Measurements from ENCODE around the gene VWDE.
"Not testable (repeated sequence)": the region's sequence is repeated elsewhere in the genome, so short reads cannot be mapped to it uniquely, and the experiment has no call there.

VWDE gene

GRCh38 chr7:12410523-12410922 is 6.9 kb upstream of the VWDE start:
- no peak overlapping the region for H3K23ac ChIP-seq (ENCODE audit: low read length)
- H3K4me3 ChIP-seq (ENCODE audit: low read depth, low read length), result no peak overlapping the region
- no peak overlapping the region for H3K27ac ChIP-seq (ENCODE audit: low read depth, low read length)
- H3K79me2 ChIP-seq (ENCODE audit: control insufficient read depth, insufficient read depth, low read length, poor library complexity), result no peaks in the 10 kb centered on the region
- H3K18ac ChIP-seq (ENCODE audit: low read length), result no peak overlapping the region
- H3K9ac ChIP-seq (ENCODE audit: low read length), result no peak overlapping the region
- H3K4me2 ChIP-seq (ENCODE audit: low read length), result no peak overlapping the region
- H4K12ac ChIP-seq (ENCODE audit: low read depth, low read length), result no peak overlapping the region
- no peak overlapping the region for H2BK5ac ChIP-seq (ENCODE audit: low read depth, low read length, poor library complexity)
- H4K8ac ChIP-seq (ENCODE audit: low read depth, low read length), result no peak overlapping the region
- no peak overlapping the region for H2BK12ac ChIP-seq (ENCODE audit: low read length)
- H2BK120ac ChIP-seq (ENCODE audit: insufficient read depth, low read length, poor library complexity), result no peak overlapping the region
- no peaks in the 10 kb centered on the region for H3K27me3 ChIP-seq (ENCODE audit: insufficient read depth, low read length)
- no peak overlapping the region for H2AK5ac ChIP-seq (ENCODE audit: low read length)
- no peak overlapping the region for H3K14ac ChIP-seq (ENCODE audit: low read length)
- H3K4me1 ChIP-seq (ENCODE audit: control insufficient read depth in 1 of 2, insufficient read depth in 2 of 2, low read length in 2 of 2), result no peaks in the 10 kb centered on the region
- H2AFZ ChIP-seq (ENCODE audit: insufficient read depth, low read length, poor library complexity), result no peak overlapping the region
- H3K36me3 ChIP-seq (ENCODE audit: control insufficient read depth in 1 of 2, insufficient read depth in 2 of 2, low read length in 2 of 2), result no peaks in the 10 kb centered on the region
- H3K4ac ChIP-seq (ENCODE audit: low read depth, low read length), result no peak overlapping the region
- no peak for DNase-seq
- no peaks in the 10 kb centered on the region for H3K9me3 ChIP-seq (ENCODE audit: insufficient read depth, low read depth, low read length)
- H3K79me1 ChIP-seq (ENCODE audit: low read length), result no peaks in the 10 kb centered on the region
- no peak overlapping the region for H4K91ac ChIP-seq (ENCODE audit: low read depth, low read length)

- no peak overlapping the region for H4K91ac ChIP-seq (ENCODE audit: low read depth, low read length)
- no peaks in the 10 kb centered on the region for H3K9me3 ChIP-seq (ENCODE audit: insufficient read depth, low read depth, low read length)
- H3K79me2 ChIP-seq (ENCODE audit: control insufficient read depth, insufficient read depth, low read length, poor library complexity), result no peaks in the 10 kb centered on the region
- H2AK5ac ChIP-seq (ENCODE audit: low read length), result no peak overlapping the region
- H2BK5ac ChIP-seq (ENCODE audit: low read depth, low read length, poor library complexity), result no peak overlapping the region
- WGBS (ENCODE audit: extremely low coverage, insufficient coverage, insufficient read length), result no CpG with 5 or more reads among the region's 4 CpGs
- no peak overlapping the region for H3K14ac ChIP-seq (ENCODE audit: low read length)
- no peak overlapping the region for H4K12ac ChIP-seq (ENCODE audit: low read depth, low read length)
- no peak overlapping the region for H2AFZ ChIP-seq (ENCODE audit: insufficient read depth, low read length, poor library complexity)
- DNase-seq, result no peak
- H2BK120ac ChIP-seq (ENCODE audit: insufficient read depth, low read length, poor library complexity), result no peak overlapping the region
- no peaks in the 10 kb centered on the region for H3K4me1 ChIP-seq (ENCODE audit: control insufficient read depth in 1 of 2, insufficient read depth in 2 of 2, low read length in 2 of 2)
- H3K27me3 ChIP-seq (ENCODE audit: insufficient read depth, low read length), result no peaks in the 10 kb centered on the region
- H3K18ac ChIP-seq (ENCODE audit: low read length), result no peak overlapping the region
- no peak overlapping the region for H3K23ac ChIP-seq (ENCODE audit: low read length)
- H3K9ac ChIP-seq (ENCODE audit: low read length), result no peak overlapping the region
- H3K4me2 ChIP-seq (ENCODE audit: low read length), result no peak overlapping the region
- no peak overlapping the region for H2BK12ac ChIP-seq (ENCODE audit: low read length)
- no peak overlapping the region for H3K4ac ChIP-seq (ENCODE audit: low read depth, low read length)
- no peak overlapping the region for H3K27ac ChIP-seq (ENCODE audit: low read depth, low read length)
- no peaks in the 10 kb centered on the region for H3K79me1 ChIP-seq (ENCODE audit: low read length)
- no peaks in the 10 kb centered on the region for H3K36me3 ChIP-seq (ENCODE audit: control insufficient read depth in 1 of 2, insufficient read depth in 2 of 2, low read length in 2 of 2)
- H4K8ac ChIP-seq (ENCODE audit: low read depth, low read length), result no peak overlapping the region
- H3K4me3 ChIP-seq (ENCODE audit: low read depth, low read length), result no peak overlapping the region
Observed at GRCh38 chr7:12409097-12409711, 5.5 kb upstream of the VWDE start.

GRCh38 chr7:12407652-12408051 is 4.0 kb upstream of the VWDE start:
- H2BK120ac ChIP-seq (ENCODE audit: insufficient read depth, low read length, poor library complexity); DNase-seq; H3K27me3 ChIP-seq (ENCODE audit: insufficient read depth, low read length); H3K9me3 ChIP-seq (ENCODE audit: insufficient read depth, low read depth, low read length); H2AK5ac ChIP-seq (ENCODE audit: low read length); H3K36me3 ChIP-seq (ENCODE audit: control insufficient read depth in 1 of 2, insufficient read depth in 2 of 2, low read length in 2 of 2); H3K14ac ChIP-seq (ENCODE audit: low read length); H4K8ac ChIP-seq (ENCODE audit: low read depth, low read length); H3K27ac ChIP-seq (ENCODE audit: low read depth, low read length); H3K23ac ChIP-seq (ENCODE audit: low read length); H2AFZ ChIP-seq (ENCODE audit: insufficient read depth, low read length, poor library complexity); H3K4me3 ChIP-seq (ENCODE audit: low read depth, low read length); H3K18ac ChIP-seq (ENCODE audit: low read length); H3K4me2 ChIP-seq (ENCODE audit: low read length); H2BK12ac ChIP-seq (ENCODE audit: low read length); H3K9ac ChIP-seq (ENCODE audit: low read length); H3K79me1 ChIP-seq (ENCODE audit: low read length); H4K91ac ChIP-seq (ENCODE audit: low read depth, low read length); H3K4ac ChIP-seq (ENCODE audit: low read depth, low read length); H3K79me2 ChIP-seq (ENCODE audit: control insufficient read depth, insufficient read depth, low read length, poor library complexity); H3K4me1 ChIP-seq (ENCODE audit: control insufficient read depth in 1 of 2, insufficient read depth in 2 of 2, low read length in 2 of 2); H4K12ac ChIP-seq (ENCODE audit: low read depth, low read length); H2BK5ac ChIP-seq (ENCODE audit: low read depth, low read length, poor library complexity): not testable (repeated sequence)
- WGBS (ENCODE audit: extremely low coverage, insufficient coverage, insufficient read length), result no CpG with 5 or more reads among the region's 8 CpGs

GRCh38 chr7:12402365-12402725 is 1.3 kb downstream of the VWDE start:
- Histone ChIP-seq H3K9ac (ENCODE audit: low read length) (no peak overlapping the region), H3K4me3 (ENCODE audit: low read depth, low read length) (no peak overlapping the region), H2BK5ac (ENCODE audit: low read depth, low read length, poor library complexity) (no peak overlapping the region), H3K36me3 (ENCODE audit: control insufficient read depth in 1 of 2, insufficient read depth in 2 of 2, low read length in 2 of 2) (no peaks in the 10 kb centered on the region), H3K27me3 (ENCODE audit: insufficient read depth, low read length) (no peaks in the 10 kb centered on the region), H3K23ac (ENCODE audit: low read length) (no peak overlapping the region), H3K27ac (ENCODE audit: low read depth, low read length) (no peak overlapping the region), H4K12ac (ENCODE audit: low read depth, low read length) (no peak overlapping the region), H2BK12ac (ENCODE audit: low read length) (no peak overlapping the region), H3K4me1 (ENCODE audit: control insufficient read depth in 1 of 2, insufficient read depth in 2 of 2, low read length in 2 of 2) (no peaks in the 10 kb centered on the region), H3K9me3 (ENCODE audit: insufficient read depth, low read depth, low read length) (no peaks in the 10 kb centered on the region), H2AK5ac (ENCODE audit: low read length) (no peak overlapping the region), H3K14ac (ENCODE audit: low read length) (no peak overlapping the region), H2BK120ac (ENCODE audit: insufficient read depth, low read length, poor library complexity) (no peak overlapping the region), H3K4me2 (ENCODE audit: low read length) (no peak overlapping the region), H2AFZ (ENCODE audit: insufficient read depth, low read length, poor library complexity) (no peak overlapping the region), H3K18ac (ENCODE audit: low read length) (no peak overlapping the region), H3K79me1 (ENCODE audit: low read length) (no peaks in the 10 kb centered on the region), H3K79me2 (ENCODE audit: control insufficient read depth, insufficient read depth, low read length, poor library complexity) (no peaks in the 10 kb centered on the region), H3K4ac (ENCODE audit: low read depth, low read length) (no peak overlapping the region), H4K8ac (ENCODE audit: low read depth, low read length) (no peak overlapping the region), H4K91ac (ENCODE audit: low read depth, low read length) (no peak overlapping the region)
- WGBS (ENCODE audit: extremely low coverage, insufficient coverage, insufficient read length), result no CpG with 5 or more reads among the region's 3 CpGs
- no peak for DNase-seq
